ENCODE measurements around the gene DHDH.

DNA sequence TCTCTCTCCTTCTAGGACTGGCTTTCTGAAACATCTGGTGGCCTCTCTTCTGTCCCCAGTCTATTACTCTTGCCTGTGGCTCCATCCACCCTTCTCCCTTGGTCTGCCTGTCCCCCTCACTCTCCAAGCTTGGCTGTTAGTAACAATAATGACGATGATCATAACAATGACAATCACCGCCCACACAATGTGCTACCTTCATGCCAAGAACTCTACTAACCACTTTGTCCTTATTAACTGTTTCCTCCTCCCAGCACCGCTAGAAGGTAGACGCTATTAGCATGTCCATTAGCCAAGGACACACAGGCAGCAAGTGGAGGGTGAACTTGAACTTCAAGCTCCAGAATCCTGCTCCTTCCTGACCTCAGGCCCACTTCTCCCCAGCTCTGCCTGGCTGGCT, 56.9 kb downstream of the DHDH start:
- TF ChIP-seq POLR2AphosphoS5 (IDR thresholded peaks at IDR 0.05; ENCODE audit: low read depth, low read length) (no peak), POLR2A (IDR thresholded peaks at IDR 0.05; ENCODE audit: low read depth, low read length) (no peak), TAF1 (IDR thresholded peaks at IDR 0.05; ENCODE audit: borderline replicate concordance, low read depth, low read length) (no peak)

Measured in GM12892 (cell line).